ENCODE data around the gene KCNIP4. TPM values are rescaled to one million over a fixed set of nuclear protein-coding genes. Genes with fewer than 3 reads are reported as not detected.

The KCNIP4 gene
- total RNA-seq, 1 donor from 2014 or later, result 0.59 TPM

DNA sequence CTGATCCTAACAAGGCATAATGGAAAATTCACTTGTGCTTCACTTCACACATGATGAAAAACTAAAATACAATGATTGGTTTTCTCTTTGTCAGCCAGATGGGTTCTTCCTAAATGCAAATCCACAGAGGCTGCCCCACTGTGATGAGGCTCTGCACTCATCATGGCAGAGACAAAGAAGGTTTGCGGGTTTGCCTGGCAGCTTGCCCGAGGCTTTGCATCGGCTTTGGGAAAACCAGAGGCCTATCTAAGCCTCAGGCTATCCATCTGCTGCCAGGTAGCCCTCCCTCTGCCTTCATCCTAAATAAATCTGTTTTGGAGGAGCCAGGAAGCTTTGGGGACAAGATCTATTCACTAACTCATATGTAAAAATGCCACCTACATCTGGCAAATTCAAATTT, 1004.1 kb downstream of the KCNIP4 start:
- FAIRE-seq, result no peak
- no peaks in the 10 kb centered on the region for H3K79me2 ChIP-seq (ENCODE audit: insufficient read depth, low read length)
- H3K27me3 Mint-ChIP-seq (ENCODE audit: low read depth, unreplicated experiment), result peaks cover 5% of the 10 kb centered on the region

DNA sequence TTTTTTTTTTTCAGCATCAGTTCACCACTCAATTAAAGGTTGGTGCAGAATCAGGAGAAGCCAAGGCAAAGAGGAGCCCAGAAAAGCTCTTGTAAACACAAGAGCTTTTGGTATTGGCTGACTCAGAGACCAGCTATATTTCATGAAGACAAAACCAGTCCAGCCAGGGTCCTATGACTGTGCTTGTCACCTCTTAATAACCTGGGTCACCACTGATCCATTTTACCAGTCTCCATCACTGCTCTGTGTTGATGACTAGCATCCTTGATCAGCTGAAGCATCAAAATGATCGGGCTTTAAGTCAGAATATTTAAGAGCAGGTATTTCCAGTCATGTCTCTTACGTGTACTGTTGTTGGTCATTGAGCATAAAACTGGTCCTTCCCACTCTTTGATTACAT, 1010.4 kb downstream of the KCNIP4 start:
- Histone ChIP-seq H3K27me3 (ENCODE audit: insufficient read depth, low read length) (no peaks in the 10 kb centered on the region), H3K4me2 (ENCODE audit: low read length) (no peak overlapping the region), H3K36me3 (ENCODE audit: insufficient read depth, low read length) (no peaks in the 10 kb centered on the region), H3K79me2 (ENCODE audit: insufficient read depth, low read length) (no peaks in the 10 kb centered on the region), H3K9ac (ENCODE audit: low read length) (no peak overlapping the region), H3K4me1 (ENCODE audit: insufficient read depth, low read length) (no peaks in the 10 kb centered on the region), H3K4me3 (ENCODE audit: insufficient read depth, low read depth, low read length) (no peak overlapping the region), H3K27ac (ENCODE audit: low read depth, low read length) (no peak overlapping the region), H3K9me3 (ENCODE audit: insufficient read depth, low read depth, low read length) (no peaks in the 10 kb centered on the region), H4K20me1 (ENCODE audit: insufficient read depth, low read length) (no peaks in the 10 kb centered on the region), H2AFZ (ENCODE audit: low read depth, low read length) (no peak overlapping the region)
- peaks cover 3% of the 10 kb centered on the region for H3K27me3 Mint-ChIP-seq (ENCODE audit: low read depth, unreplicated experiment)
- FAIRE-seq, result no peak
- H3K36me3 Mint-ChIP-seq (ENCODE audit: low read depth, unreplicated experiment), result no peaks in the 10 kb centered on the region
- H3K27ac Mint-ChIP-seq (ENCODE audit: unreplicated experiment), result no peak overlapping the region
- no peak overlapping the region for H3K4me3 Mint-ChIP-seq (ENCODE audit: unreplicated experiment)
- H3K4me1 Mint-ChIP-seq (ENCODE audit: low read depth, unreplicated experiment), result no peaks in the 10 kb centered on the region
- DNase-seq (ENCODE audit: low read depth), result no peak
- TF ChIP-seq, protein P1, sequence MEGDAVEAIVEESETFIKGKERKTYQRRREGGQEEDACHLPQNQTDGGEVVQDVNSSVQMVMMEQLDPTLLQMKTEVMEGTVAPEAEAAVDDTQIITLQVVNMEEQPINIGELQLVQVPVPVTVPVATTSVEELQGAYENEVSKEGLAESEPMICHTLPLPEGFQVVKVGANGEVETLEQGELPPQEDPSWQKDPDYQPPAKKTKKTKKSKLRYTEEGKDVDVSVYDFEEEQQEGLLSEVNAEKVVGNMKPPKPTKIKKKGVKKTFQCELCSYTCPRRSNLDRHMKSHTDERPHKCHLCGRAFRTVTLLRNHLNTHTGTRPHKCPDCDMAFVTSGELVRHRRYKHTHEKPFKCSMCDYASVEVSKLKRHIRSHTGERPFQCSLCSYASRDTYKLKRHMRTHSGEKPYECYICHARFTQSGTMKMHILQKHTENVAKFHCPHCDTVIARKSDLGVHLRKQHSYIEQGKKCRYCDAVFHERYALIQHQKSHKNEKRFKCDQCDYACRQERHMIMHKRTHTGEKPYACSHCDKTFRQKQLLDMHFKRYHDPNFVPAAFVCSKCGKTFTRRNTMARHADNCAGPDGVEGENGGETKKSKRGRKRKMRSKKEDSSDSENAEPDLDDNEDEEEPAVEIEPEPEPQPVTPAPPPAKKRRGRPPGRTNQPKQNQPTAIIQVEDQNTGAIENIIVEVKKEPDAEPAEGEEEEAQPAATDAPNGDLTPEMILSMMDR (IDR thresholded peaks at IDR 0.05; ENCODE audit: insufficient read depth, low read depth, low read length), result no peak
- TF ChIP-seq EZH2 (IDR thresholded peaks at IDR 0.05; ENCODE audit: insufficient read depth, low read length), result no peak
- H3K9me3 Mint-ChIP-seq (ENCODE audit: unreplicated experiment), result no peaks in the 10 kb centered on the region

More for the DNA sequence above, 1004.1 kb downstream of the KCNIP4 start:
- Histone ChIP-seq H3K27ac (ENCODE audit: low read depth, low read length) (no peak overlapping the region), H3K9ac (ENCODE audit: low read length) (no peak overlapping the region), H2AFZ (ENCODE audit: low read depth, low read length) (no peak overlapping the region), H3K4me2 (ENCODE audit: low read length) (no peak overlapping the region), H3K4me1 (ENCODE audit: insufficient read depth, low read length) (no peaks in the 10 kb centered on the region), H4K20me1 (ENCODE audit: insufficient read depth, low read length) (no peaks in the 10 kb centered on the region), H3K36me3 (ENCODE audit: insufficient read depth, low read length) (no peaks in the 10 kb centered on the region), H3K9me3 (ENCODE audit: insufficient read depth, low read depth, low read length) (peaks cover 3% of the 10 kb centered on the region), H3K27me3 (ENCODE audit: insufficient read depth, low read length) (no peaks in the 10 kb centered on the region), H3K4me3 (ENCODE audit: insufficient read depth, low read depth, low read length) (no peak overlapping the region)
- DNase-seq (ENCODE audit: low read depth), result no peak
- H3K27ac Mint-ChIP-seq (ENCODE audit: unreplicated experiment), result no peak overlapping the region
- no peak for TF ChIP-seq EZH2 (IDR thresholded peaks at IDR 0.05; ENCODE audit: insufficient read depth, low read length)
- TF ChIP-seq, protein P1 (IDR thresholded peaks at IDR 0.05; ENCODE audit: insufficient read depth, low read depth, low read length), result no peak
- H3K36me3 Mint-ChIP-seq (ENCODE audit: low read depth, unreplicated experiment), result no peaks in the 10 kb centered on the region
- no peaks in the 10 kb centered on the region for H3K4me1 Mint-ChIP-seq (ENCODE audit: low read depth, unreplicated experiment)
- no peaks in the 10 kb centered on the region for H3K9me3 Mint-ChIP-seq (ENCODE audit: unreplicated experiment)
- H3K4me3 Mint-ChIP-seq (ENCODE audit: unreplicated experiment), result no peak overlapping the region

DNA sequence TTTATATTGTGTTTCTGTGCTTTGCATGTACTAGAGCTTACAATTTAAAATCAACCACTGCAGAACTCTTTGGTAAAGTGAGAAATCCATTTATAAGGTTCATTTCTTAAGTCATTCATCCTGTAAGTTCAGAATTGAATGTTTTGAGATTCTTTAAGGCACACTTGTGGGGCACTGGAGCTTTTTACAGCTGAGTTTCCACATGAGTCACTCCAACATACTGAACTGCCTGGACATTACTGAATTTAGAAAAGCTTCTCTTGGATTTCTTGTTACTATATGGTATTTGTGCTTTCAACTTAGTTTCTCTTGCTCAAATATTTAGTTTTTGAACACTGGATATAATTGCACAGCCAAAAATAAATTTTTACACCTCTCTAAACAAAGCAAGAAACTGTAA, 1022.0 kb downstream of the KCNIP4 start:
- no peak overlapping the region for H3K9ac ChIP-seq (ENCODE audit: low read length)
- no peak overlapping the region for H3K27ac ChIP-seq (ENCODE audit: low read depth, low read length)
- no peak for FAIRE-seq
- no peaks in the 10 kb centered on the region for H3K36me3 ChIP-seq (ENCODE audit: insufficient read depth, low read length)
- no peak for DNase-seq (ENCODE audit: low read depth)
- no peaks in the 10 kb centered on the region for H3K9me3 ChIP-seq (ENCODE audit: insufficient read depth, low read depth, low read length)
- Mint-ChIP-seq H3K27me3 (ENCODE audit: low read depth, unreplicated experiment) (no peaks in the 10 kb centered on the region), H3K4me1 (ENCODE audit: low read depth, unreplicated experiment) (peaks cover 8% of the 10 kb centered on the region), H3K36me3 (ENCODE audit: low read depth, unreplicated experiment) (no peaks in the 10 kb centered on the region), H3K27ac (ENCODE audit: unreplicated experiment) (no peak overlapping the region), H3K9me3 (ENCODE audit: unreplicated experiment) (no peaks in the 10 kb centered on the region), H3K4me3 (ENCODE audit: unreplicated experiment) (no peak overlapping the region)
- H2AFZ ChIP-seq (ENCODE audit: low read depth, low read length), result no peak overlapping the region
- TF ChIP-seq EZH2 (IDR thresholded peaks at IDR 0.05; ENCODE audit: insufficient read depth, low read length), result no peak
- TF ChIP-seq, protein P1 (IDR thresholded peaks at IDR 0.05; ENCODE audit: insufficient read depth, low read depth, low read length), result no peak
- no peaks in the 10 kb centered on the region for H3K27me3 ChIP-seq (ENCODE audit: insufficient read depth, low read length)
- no peak overlapping the region for H3K4me3 ChIP-seq (ENCODE audit: insufficient read depth, low read depth, low read length)
- H3K4me1 ChIP-seq (ENCODE audit: insufficient read depth, low read length), result no peaks in the 10 kb centered on the region
- H3K79me2 ChIP-seq (ENCODE audit: insufficient read depth, low read length), result no peaks in the 10 kb centered on the region
- H4K20me1 ChIP-seq (ENCODE audit: insufficient read depth, low read length), result no peaks in the 10 kb centered on the region
- H3K4me2 ChIP-seq (ENCODE audit: low read length), result no peak overlapping the region
